ENCODE data around the gene MAPT. TPM values are rescaled to one million over a fixed set of nuclear protein-coding genes. Genes with fewer than 3 reads are reported as not detected.
A peak's percentile ranks its signal among the peaks of the same experiment; 100 is the strongest.

Gene MAPT
- polyA plus RNA-seq, 1 experiment, result 0.27 TPM

DNA sequence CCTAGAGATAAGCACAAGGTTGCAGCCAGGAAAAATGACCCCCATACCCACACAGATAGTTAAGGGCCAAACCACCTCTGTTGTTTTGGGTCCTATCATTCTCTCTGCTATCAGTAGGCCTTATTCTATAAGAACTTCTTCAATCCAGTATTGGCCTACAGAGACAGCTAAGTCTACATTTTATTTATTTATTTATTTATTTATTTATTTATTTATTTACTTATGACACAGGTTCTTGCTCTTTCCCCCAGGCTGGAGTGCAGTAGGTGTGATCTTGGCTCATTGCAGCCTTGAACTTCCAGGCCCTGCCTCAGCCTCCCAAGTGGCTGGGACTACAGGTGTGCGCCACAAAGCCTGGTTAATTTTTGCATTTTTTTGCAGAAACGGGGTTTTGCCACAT is 7.5 kb upstream of the MAPT start:
- Histone ChIP-seq H3K27me3 (ENCODE audit: control insufficient read depth, insufficient read depth, low read length) (no peaks in the 10 kb centered on the region), H3K9me3 (ENCODE audit: control insufficient read depth, insufficient read depth, low read length) (no peaks in the 10 kb centered on the region; the same call in 1 of the 2 replicates), H3K4me3 (ENCODE audit: low read depth, low read length) (no peak overlapping the region), H3K27ac (ENCODE audit: low read depth, low read length) (no peak overlapping the region)
- no peak for DNase-seq (ENCODE audit: low read depth, low spot score)
- ChIA-PET CTCF (no interaction called here), POLR2A (no interaction called here)
- TF ChIP-seq, protein P1, sequence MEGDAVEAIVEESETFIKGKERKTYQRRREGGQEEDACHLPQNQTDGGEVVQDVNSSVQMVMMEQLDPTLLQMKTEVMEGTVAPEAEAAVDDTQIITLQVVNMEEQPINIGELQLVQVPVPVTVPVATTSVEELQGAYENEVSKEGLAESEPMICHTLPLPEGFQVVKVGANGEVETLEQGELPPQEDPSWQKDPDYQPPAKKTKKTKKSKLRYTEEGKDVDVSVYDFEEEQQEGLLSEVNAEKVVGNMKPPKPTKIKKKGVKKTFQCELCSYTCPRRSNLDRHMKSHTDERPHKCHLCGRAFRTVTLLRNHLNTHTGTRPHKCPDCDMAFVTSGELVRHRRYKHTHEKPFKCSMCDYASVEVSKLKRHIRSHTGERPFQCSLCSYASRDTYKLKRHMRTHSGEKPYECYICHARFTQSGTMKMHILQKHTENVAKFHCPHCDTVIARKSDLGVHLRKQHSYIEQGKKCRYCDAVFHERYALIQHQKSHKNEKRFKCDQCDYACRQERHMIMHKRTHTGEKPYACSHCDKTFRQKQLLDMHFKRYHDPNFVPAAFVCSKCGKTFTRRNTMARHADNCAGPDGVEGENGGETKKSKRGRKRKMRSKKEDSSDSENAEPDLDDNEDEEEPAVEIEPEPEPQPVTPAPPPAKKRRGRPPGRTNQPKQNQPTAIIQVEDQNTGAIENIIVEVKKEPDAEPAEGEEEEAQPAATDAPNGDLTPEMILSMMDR (IDR thresholded peaks at IDR 0.05; ENCODE audit: low read depth, low read length), result no peak

- POLR2A ChIA-PET, result no interaction called here
Measured at GRCh38 chr17:45888392-45888791, 6.0 kb upstream of the MAPT start.

DNA sequence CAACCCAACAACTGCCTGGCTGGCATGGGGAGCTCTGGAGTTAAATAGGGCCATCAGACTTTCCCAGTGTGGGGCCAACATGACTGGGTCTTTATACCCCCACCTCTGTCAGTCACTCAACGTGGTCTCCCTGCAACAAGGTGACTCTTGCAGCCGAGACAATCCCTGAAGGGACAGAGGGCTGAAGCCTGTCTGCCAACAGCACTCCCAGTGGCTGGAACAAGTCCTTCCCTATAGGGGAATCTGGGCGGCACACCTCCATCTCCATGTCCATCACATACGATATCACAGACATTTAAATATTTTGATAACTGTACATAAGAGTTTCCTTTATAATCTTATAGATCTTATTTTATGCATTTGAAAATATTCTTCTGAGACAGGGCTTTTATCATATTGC is 4.8 kb upstream of the MAPT start:
- POLR2A ChIA-PET, result no interaction called here
- TF ChIP-seq, protein P1 (IDR thresholded peaks at IDR 0.05; ENCODE audit: low read depth, low read length), result peak; percentile 10; the same call in 1 of the 2 replicates

More at GRCh38 chr17:45888392-45888791, 6.0 kb upstream of the MAPT start:
- Histone ChIP-seq H3K9me3 (ENCODE audit: control insufficient read depth, insufficient read depth, low read length) (no peaks in the 10 kb centered on the region; the same call in 1 of the 2 replicates), H3K27ac (ENCODE audit: low read depth, low read length) (no peak overlapping the region), H3K27me3 (ENCODE audit: control insufficient read depth, insufficient read depth, low read length) (no peaks in the 10 kb centered on the region), H3K4me3 (ENCODE audit: low read depth, low read length) (no peak overlapping the region)
- CTCF ChIA-PET, result no interaction called here
- TF ChIP-seq, protein P1 (IDR thresholded peaks at IDR 0.05; ENCODE audit: low read depth, low read length), result no peak
- DNase-seq (ENCODE audit: low read depth, low spot score), result no peak

DNA sequence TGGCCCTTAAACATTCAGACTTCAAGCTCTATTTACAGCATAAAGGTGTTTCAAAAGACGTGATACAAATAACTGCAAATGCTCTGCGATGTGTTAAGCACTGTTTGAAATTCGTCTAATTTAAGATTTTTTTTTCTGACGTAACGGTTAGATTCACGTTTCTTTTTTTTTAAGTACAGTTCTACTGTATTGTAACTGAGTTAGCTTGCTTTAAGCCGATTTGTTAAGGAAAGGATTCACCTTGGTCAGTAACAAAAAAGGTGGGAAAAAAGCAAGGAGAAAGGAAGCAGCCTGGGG is 681 bp upstream of the MAPT start:
- ChIA-PET POLR2A (no interaction called here), CTCF (interaction anchor here (0.6 to 1.3 kb wide), 9 partner anchors 13 to 481 kb away, joined by 3 to 5 read pairs (median 4); no protein-coding TSS in a partner anchor)
- DNase-seq (ENCODE audit: low read depth, low spot score), result no peak
- TF ChIP-seq, protein P1 (IDR thresholded peaks at IDR 0.05; ENCODE audit: low read depth, low read length), result no peak
- H3K27ac ChIP-seq (ENCODE audit: low read depth, low read length), result no peak overlapping the region
- peaks cover 4% of the 10 kb centered on the region; the same call in 1 of the 2 replicates for H3K9me3 ChIP-seq (ENCODE audit: control insufficient read depth, insufficient read depth, low read length)
- peaks cover 37% of the 10 kb centered on the region for H3K27me3 ChIP-seq (ENCODE audit: control insufficient read depth, insufficient read depth, low read length)
- H3K4me3 ChIP-seq (ENCODE audit: low read depth, low read length), result peak overlapping the region; percentile 66

More for the DNA sequence above, 4.8 kb upstream of the MAPT start:
- CTCF ChIA-PET, result no interaction called here
- Histone ChIP-seq H3K9me3 (ENCODE audit: control insufficient read depth, insufficient read depth, low read length) (peaks cover 4% of the 10 kb centered on the region; the same call in 1 of the 2 replicates), H3K4me3 (ENCODE audit: low read depth, low read length) (no peak overlapping the region), H3K27ac (ENCODE audit: low read depth, low read length) (no peak overlapping the region), H3K27me3 (ENCODE audit: control insufficient read depth, insufficient read depth, low read length) (peaks cover under 1% of the 10 kb centered on the region)
- DNase-seq (ENCODE audit: low read depth, low spot score), result no peak

GRCh38 chr17:45895304-45895968 is 1.1 kb downstream of the MAPT start:
- ChIA-PET POLR2A (no interaction called here), CTCF (no interaction called here)
- no peak for DNase-seq (ENCODE audit: low read depth, low spot score)
- peak overlapping the region; percentile 66; the same call in 1 of the 2 replicates for H3K4me3 ChIP-seq (ENCODE audit: low read depth, low read length)
- TF ChIP-seq, protein P1 (IDR thresholded peaks at IDR 0.05; ENCODE audit: low read depth, low read length), result no peak
- H3K9me3 ChIP-seq (ENCODE audit: control insufficient read depth, insufficient read depth, low read length), result peaks cover 4% of the 10 kb centered on the region; the same call in 1 of the 2 replicates
- H3K27me3 ChIP-seq (ENCODE audit: control insufficient read depth, insufficient read depth, low read length), result peaks cover 49% of the 10 kb centered on the region
- no peak overlapping the region for H3K27ac ChIP-seq (ENCODE audit: low read depth, low read length)
